AG10803 (cell line): ENCODE measurements around the gene CTDNEP1.
A peak's percentile ranks its signal among the peaks of the same experiment; 100 is the strongest.

Experiments used
- DNase-seq: peaks from one replicate; pipeline ENCODE4 v3.0.0; 2010; ENCODE audit warnings: low read depth
- H3K4me3 ChIP-seq: 2 replicates; pipeline ENCODE4 v1.5.1; 2011; ENCODE audit warnings: mild to moderate bottlenecking, low read length, control low read depth
- CTCF ChIP-seq: conservative IDR thresholded peaks from 2 replicates; pipeline ENCODE4 v1.5.1; 2011; ENCODE audit warnings: mild to moderate bottlenecking, low read length, control low read depth, inconsistent platforms

The CTDNEP1 gene

GRCh38 chr17:7216242-7217112 is 35.1 kb downstream of the CTDNEP1 start:
- H3K4me3 ChIP-seq: peak overlapping the region; percentile 72
- no peak for TF ChIP-seq CTCF
- no peak for DNase-seq

GRCh38 chr17:7215652-7216180 is 35.8 kb downstream of the CTDNEP1 start:
- peak overlapping the region; percentile 72 for H3K4me3 ChIP-seq
- TF ChIP-seq CTCF: no peak
- no peak for DNase-seq

GRCh38 chr17:7215136-7215638 is 36.3 kb downstream of the CTDNEP1 start:
- DNase-seq: no peak
- H3K4me3 ChIP-seq: peak overlapping the region; percentile 68

GRCh38 chr17:7214300-7215135 is 37.0 kb downstream of the CTDNEP1 start:
- DNase-seq: peak; percentile 95
- TF ChIP-seq CTCF: peak; percentile 69
- H3K4me3 ChIP-seq: peak overlapping the region; percentile 68

More at GRCh38 chr17:7215136-7215638, 36.3 kb downstream of the CTDNEP1 start:
- no peak for TF ChIP-seq CTCF

GRCh38 chr17:7213895-7214299 is 37.6 kb downstream of the CTDNEP1 start:
- peak overlapping the region; percentile 68 for H3K4me3 ChIP-seq
- peak; percentile 37 for TF ChIP-seq CTCF
- peak; percentile 71 for DNase-seq

- DNase-seq: no peak
- TF ChIP-seq CTCF: no peak
- H3K4me3 ChIP-seq: no peak overlapping the region
Observed at GRCh38 chr17:7211491-7212273, 39.9 kb downstream of the CTDNEP1 start.
